NCI-H460 (cell line): ENCODE results near the gene RB1. TPM values are rescaled to one million over a fixed set of nuclear protein-coding genes. Genes with fewer than 3 reads are reported as not detected.
"Not testable (repeated sequence)": the region's sequence is repeated elsewhere in the genome, so short reads cannot be mapped to it uniquely, and the experiment has no call there.

Experiments used
- DNase-seq: peaks from one replicate; pipeline ENCODE4 v3.0.0-alpha.2; 2016; ENCODE audit warnings: low read depth; ENCODE audit errors: extremely low read depth
- total RNA-seq: library from RNA; depleted of rRNA; stranded (reverse); fragments of >200 nt; shearing (Covaris generic); gene quantifications from 2 replicates; pipeline ENCODE4 v1.2.3, GENCODE V29; 2014

The RB1 gene
- total RNA-seq, 1 experiment from 2014 or later = 31.7 TPM

DNA sequence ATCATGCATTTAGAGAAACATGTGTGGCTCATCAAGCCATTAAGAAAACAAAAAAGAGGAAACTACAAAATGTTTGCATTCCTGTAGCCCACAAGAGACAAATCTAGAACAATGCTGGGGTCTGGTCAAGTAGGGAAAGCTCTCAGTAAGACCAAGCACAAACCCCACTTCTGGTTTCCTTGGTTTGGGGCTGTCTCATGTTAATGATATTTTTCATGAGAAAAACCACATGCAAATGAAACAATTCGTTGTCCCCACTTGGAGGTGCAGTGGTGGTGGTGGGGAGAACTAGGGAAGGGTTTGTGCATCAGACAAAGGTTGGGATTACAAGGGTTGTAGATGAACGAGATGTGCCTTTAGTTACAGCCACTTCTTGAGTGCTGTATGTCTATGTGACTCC, 7.0 kb upstream of the RB1 start:
- no peak for DNase-seq

DNA sequence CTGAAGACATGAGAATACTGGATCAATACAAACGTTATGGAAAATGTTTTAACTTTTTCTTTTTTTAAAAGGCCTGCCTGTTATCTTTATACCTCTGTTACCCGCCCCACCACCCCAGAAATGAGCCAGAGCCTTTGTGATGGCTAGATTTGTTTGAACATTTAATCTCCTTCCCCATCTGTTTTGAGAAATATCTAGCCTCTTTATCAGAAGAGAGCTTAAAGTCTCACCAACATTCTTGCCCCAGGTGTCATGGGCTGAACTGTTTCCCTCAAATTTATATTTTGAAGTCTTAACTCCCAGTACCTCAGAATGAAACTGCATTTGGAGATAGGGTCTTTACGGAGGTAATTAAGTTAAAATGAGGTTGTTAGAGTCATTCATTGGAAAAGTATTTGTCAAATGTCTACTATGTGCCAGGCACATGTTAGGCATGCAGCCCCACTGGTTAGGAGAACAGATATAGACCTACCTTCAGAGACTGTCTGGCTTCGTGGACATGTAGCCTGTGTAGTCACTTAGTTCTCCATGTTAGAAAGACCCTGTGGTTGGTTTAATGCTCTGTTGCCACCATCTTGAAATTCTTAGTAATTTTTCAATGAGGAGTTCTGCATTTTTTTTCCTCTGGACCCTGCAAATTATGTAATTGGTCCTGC, 6.3 kb upstream of the RB1 start:
- no peak for DNase-seq

GRCh38 chr13:48299591-48299990, 4.0 kb upstream of the RB1 start:
- DNase-seq = no peak

DNA sequence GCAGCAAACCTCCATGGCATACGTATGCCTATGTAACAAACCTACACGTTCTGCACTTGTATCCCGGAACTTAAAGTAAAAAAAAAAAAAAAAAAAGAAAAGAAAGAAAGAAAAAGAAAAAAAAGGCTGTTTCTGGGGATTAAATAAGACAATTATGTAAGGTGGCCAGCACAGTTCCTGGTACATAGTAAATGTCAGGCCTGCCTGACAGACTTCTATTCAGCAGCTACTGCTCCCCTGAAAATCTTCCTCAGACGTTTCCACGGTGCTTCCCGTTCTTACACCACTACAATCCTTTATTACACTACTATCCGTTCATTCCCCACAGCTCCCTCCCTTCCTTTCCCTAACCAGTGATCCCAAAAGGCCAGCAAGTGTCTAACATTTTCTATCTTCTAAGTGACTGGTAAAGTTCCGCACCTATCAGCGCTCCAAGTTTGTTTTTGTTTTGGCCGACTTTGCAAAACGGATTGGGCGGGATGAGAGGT, 636 bp upstream of the RB1 start:
- no peak for DNase-seq

- no peak for DNase-seq
Observed at GRCh38 chr13:48304143-48304876, 759 bp downstream of the RB1 start.

- no peak for DNase-seq
Observed at GRCh38 chr13:48311223-48311622, 7.7 kb downstream of the RB1 start.

- DNase-seq = no peak
Observed at GRCh38 chr13:48315969-48316650, 12.6 kb downstream of the RB1 start.

DNA sequence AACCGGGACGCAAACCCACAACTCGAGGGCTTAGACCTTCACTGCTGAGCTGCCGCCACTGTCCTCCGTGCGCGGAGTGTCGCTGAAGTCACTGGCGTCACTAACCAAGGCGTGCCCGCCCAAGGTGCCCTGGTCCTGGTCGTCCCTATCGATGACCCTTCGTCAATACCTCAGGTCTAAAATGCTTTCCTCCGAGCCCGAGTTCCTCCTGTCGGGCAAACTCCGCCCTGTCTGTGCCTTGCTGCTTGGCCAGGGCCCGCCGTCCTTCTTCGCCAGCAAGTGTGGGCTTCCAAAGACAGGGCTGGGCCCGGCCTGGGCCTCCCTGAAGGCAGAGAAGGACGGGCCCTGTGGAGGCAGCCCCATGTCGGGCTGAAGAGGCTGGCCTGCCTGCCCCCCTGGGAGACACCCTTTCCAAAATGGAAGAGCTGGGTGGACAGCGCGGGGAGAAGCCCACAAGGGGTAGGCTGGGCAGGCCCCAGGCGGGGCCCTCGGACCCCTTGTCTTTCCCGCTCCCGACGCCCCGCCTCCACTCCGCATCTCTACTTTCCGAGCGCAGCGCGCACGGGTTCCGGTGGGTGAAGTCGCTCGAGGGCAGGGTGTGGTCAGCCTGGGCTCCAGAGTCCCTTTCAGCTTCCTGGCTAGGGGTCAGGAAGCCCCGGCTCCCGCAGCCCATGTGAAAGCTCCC, 13.4 kb downstream of the RB1 start:
- DNase-seq = no peak

DNA sequence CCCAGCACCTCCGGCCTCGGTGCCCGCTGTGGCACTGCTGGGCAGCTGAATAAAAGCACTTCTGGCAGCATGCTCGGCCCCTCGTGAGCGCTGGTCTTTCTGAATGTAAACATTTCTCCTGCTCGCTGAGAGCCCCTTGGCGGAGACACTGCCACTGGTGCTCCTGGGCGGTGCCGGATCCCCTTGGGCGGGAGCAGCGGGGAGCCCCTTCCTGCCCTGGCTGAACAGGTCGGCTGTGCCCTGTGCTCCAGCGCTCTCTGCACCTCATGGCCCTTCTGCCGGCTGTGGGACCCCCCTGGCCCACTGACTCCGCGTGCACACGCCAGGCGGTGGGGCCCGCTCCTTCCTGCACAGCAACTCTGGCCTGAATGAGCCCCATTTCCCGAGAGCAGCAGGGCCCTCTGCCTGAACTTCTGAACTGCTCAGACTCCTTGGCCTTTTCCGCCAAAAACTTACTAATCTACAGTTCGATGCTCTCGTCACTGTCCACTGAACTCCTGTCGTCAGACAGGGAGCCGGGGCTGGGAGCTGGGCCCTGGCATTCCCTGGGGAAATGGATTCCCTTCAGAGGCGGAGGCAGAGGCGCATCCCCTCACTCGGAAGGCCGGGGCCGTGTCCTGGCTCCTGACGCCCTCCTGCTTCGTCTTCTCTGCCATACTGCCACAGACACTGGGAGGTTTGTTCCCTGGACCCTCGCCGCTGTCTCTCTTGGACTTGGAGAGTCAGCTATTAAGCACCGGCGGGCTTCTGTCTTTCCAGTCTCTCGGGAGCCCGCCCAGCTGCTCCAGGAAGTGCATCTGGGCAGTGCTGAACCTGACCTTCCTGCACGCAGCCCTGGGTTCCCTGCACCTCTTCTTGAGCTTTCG, 14.2 kb downstream of the RB1 start:
- no peak for DNase-seq

GRCh38 chr13:48318377-48318811, 14.8 kb downstream of the RB1 start:
- no peak for DNase-seq

DNA sequence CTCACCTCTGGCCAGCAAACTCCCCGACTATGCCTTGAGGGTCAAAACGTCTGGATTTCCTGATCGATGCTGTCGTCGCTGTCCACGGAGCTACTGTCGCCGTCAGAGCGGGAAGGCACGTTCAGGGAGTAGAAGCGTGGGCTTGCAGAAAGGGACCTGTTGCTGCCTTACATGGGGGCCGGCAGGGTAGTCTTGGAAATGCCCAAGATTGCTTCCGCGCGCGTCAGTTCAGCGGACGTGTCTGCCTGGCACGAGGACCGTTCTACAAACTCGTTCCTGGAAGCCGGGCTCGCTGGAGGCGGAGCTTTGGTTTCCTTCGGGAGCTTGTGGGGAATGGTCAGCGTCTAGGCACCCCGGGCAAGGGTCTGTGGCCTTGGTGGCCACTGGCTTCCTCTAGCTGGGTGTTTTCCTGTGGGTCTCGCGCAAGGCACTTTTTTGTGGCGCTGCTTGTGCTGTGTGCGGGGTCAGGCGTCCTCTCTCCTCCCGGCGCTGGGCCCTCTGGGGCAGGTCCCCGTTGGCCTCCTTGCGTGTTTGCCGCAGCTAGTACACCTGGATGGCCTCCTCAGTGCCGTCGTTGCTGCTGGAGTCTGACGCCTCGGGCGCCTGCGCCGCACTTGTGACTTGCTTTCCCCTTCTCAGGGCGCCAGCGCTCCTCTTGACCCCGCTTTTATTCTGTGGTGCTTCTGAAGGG, 15.4 kb downstream of the RB1 start:
- no peak for DNase-seq

- no peak for DNase-seq
Observed at GRCh38 chr13:48319531-48320398, 16.2 kb downstream of the RB1 start.

DNA sequence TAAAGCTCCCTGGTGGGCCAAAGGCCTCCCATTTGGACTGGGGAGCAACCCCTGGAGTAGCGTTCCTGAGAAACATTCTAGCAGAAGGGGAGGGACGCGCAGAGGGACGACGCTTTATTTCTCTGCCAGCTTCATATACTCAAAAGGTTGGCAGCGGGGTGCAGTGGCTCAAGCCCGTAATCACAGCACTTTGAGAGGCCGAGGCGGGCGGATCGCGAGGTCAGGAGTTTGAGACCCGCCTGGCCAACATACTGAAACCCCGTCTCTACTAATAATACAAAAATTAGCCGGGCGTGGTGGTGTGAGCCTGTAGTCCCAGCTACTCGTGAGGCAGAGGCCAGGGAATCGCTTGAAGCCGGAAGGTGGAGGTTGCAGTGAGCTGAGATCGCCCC, 16.8 kb downstream of the RB1 start:
- DNase-seq = no peak

- DNase-seq = no peak
Observed at GRCh38 chr13:48320891-48321510, 17.4 kb downstream of the RB1 start.

DNA sequence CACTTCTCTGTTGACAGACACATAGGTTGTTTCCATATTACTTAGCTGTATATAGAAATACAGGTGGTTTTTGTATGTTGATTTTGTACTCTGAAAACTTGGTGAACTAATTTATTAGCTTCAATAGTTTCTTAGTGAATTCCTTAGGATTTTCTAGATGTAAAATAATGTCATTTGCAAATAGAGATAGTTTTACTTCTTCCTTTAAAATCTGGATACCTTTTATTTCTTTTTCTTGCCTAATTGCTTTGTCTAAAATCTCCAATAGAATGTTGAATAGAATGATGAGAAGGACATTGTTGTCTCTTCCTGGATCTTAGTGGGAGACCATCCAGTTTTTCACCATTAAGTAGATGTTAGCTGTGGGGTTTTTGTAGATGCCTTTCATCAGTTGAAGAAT, 18.7 kb downstream of the RB1 start:
- no peak for DNase-seq

GRCh38 chr13:48333976-48334375, 30.4 kb downstream of the RB1 start:
- DNase-seq = no peak

- peak; percentile 28 for DNase-seq
Observed at GRCh38 chr13:48334534-48335127, 31.1 kb downstream of the RB1 start.

- DNase-seq = not testable (repeated sequence)
Observed at GRCh38 chr13:48339198-48339597, 35.6 kb downstream of the RB1 start.
